ENCODE measurements around the gene EN1.

EN1 gene

DNA sequence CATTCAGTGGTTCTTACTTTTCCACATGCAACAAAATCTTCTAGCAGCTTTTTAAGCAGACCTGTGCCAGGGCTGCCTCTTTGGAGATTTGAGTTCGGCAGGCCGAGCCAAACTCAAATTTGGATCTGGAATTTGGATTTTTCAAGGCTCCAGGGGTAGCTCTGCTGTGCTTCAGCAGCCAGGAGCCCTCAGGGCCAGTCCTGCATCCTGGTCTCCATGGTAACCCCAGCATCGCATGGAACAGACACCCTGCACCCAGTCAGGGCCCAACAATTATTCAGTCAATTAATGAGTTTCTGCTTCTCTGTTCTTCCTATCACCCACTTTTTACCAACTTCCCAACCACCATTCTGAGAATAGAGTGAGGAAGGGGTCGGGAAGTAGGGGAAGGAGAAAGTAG, 30.0 kb downstream of the EN1 start:
- DNase-seq (ENCODE audit: low read depth) = no peak

DNA sequence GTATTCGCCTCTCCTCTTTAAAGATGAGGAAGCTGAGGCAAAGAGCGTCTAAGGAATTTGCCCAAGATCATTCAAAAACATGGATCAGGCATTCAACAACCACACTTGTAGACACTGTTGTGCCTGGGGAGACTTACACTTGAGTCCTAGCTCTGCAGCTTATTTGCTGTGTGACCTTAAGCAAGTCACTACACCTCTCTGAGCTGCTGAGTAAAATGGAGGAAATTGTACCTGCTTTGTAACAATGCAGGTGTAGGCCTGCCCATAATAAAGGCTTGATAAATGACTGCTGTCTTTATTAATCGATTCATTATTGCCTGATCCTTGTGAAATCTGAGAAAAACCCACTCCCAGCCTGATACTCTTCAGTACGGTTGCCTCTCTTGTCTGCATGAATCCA, 30.8 kb downstream of the EN1 start:
- DNase-seq (ENCODE audit: low read depth) = no peak

DNA sequence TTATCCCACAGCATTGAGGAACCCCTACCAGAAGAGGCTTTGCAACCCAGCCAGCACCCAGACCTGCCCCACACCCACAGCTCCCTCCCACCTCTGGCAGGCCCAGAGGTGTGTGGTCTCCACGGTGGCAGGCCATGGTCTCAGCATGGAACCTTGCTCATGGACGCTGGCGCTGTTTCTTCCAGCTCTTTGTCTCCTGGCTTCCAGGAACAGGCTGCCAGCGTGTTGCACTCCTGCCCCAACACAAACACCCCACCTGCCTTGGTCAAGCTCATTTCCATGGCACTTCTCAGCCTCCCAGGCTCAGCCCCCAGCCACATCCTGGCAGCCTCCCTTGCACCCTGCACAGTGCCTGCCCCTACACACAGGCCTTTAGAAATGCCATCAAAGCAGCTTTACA, 31.7 kb downstream of the EN1 start:
- DNase-seq (ENCODE audit: low read depth) = no peak

DNA sequence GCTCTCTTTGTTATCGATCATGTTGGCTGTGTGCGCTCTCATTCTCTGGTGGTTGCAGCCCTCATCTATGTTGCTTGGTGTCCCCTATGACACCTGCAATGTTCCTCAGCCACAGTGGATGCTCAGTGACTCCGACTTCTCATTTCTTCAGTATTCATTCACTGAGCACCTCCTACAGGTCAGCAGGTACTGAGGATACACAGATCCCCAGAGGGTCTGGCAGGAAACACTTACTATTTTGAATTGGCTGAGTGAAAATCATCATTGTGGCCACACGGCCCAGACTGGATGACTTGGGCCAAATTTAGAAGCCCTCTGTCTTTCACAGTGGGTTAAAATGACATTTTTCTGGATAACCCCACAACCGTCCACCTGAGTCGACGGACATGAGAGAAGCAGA, 32.1 kb downstream of the EN1 start:
- no peak for DNase-seq (ENCODE audit: low read depth)

DNA sequence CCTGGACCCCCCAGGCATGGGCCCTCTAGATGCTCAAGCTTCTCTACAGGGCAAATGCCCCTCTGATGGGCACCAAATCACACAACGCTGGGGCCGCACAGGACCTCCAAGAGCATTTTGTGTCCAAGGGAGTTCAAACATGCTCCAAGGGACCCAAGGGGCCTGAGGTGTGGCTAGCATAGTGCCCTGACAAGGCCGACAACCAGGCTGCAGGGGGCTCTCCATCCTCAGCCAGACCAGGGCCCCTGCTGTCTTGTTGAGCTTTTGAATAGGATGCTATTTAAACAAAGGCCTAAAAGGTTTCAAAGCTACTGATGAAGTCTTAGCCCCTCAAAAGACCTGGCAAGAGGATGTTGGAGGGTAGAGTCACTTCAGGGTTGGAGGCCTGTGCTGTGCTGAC, 33.1 kb downstream of the EN1 start:
- no peak for DNase-seq (ENCODE audit: low read depth)

DNA sequence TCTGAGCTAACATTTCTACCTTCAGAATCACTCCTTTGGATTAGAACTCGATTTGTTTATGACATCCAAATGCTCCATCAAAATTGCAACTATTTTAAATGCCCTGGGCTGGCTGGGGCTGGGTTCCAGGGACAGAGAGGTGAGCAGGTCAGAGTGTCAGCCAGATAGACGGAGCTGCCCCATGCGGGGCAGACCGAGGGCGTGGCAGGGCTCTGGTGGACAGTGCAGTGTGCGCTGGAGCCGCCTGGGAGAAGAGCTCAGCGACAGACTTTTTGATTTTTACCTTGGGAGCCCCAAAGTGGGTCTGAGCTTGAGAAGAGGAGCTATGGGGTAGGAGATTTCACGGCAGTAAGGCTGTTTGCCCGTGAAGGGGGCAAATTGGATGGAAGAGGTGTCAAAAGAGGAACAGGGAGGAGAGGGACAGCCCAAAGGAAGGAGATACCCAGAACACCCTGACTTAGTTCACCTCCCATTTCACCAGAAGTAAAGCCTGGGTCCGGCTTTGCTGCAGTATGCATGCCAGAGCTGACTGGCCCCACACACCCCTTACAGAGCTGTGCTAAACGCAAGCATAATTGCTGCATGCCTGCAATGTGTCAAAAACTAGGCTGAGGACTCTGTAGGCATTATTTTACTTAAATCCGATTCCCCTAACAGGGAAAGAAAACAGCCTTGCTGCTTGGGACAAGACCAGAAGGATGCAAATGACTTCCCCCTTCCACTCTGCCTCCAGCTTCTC, 33.7 kb downstream of the EN1 start:
- no peak for DNase-seq (ENCODE audit: low read depth)

DNA sequence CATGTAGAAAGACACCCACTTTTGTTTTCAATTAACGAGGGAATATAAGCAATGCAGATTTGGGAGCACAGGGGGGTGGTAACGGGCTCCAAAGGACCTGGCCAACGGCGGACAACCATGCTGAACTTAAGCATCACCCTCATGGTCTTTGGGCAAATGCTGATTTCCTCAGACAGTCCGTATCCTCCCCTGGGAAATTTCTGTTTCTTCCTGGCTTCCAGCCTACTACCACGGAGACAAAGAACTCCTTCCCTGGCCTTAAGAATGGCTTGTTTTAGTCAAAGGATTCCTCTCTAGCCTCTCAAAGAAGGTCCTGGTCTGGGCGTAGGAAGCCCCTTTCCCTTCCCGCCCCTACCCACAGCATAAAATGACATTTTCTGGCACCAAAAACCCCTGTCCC, 34.3 kb downstream of the EN1 start:
- DNase-seq (ENCODE audit: low read depth) = no peak

DNA sequence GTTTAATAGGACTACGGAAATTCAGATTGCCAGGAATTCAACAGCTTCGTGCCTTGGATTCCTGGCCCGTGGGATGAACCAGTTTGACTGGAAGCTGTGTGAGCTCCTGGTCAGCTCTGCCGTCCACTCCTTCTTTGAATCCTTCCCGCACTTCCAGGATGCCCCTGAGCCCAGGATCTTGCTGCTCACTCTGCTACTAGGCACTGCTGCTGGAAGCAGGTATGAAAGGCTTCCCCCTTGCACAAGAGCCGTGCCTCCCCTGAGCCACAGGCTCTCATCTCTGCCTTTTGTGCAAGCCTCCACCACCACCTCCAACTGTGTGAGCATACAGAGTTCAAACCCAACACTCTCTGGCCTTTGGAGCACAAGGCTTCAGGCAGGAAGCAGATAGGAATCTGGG, 34.9 kb downstream of the EN1 start:
- DNase-seq (ENCODE audit: low read depth) = no peak

DNA sequence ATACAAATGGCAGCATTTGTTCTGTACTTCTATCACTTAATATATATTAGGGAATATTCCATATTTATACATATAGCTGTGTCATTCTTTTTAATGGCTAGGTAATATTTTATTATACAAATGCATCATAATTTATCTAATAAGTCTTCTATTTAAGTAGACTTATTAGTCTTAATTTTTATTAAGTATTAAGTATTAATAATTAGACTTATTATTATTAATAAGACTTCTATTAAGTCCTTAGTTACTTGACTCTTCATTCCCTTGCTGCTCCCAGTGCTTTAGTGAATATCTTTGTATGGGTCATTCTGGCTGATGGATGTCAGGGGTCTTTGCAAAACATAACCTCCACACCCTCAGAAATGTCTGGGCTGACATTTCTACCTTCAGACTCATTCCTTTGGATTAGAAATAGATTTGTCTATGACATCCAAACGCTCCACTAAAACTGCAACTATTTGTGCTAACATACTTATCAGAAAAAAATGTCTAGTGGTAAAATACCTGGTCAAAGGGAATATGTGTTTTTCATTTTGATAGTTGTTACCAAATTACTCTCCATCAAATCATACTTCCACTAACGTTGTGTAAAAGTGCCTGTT, 35.8 kb downstream of the EN1 start:
- DNase-seq (ENCODE audit: low read depth) = no peak

DNA sequence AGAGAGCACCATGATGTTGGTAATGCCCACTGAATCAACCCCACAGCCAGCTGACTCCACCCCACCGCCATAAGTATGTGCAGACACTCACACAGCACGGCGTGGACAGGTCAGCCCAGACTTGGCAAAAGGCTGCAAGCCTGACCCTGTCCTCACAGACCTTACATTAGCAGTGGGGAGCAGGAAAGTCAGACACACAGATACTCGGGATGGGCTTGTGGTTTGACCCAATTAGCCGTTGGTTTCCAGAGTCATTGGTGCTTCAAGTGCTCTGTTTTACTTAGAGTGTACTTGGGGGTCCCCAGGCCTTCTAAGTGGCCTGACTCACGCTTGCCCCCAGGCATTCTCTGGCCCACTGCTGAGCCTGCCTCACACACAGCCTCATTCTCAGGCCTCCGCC, 36.7 kb downstream of the EN1 start:
- no peak for DNase-seq (ENCODE audit: low read depth)

DNA sequence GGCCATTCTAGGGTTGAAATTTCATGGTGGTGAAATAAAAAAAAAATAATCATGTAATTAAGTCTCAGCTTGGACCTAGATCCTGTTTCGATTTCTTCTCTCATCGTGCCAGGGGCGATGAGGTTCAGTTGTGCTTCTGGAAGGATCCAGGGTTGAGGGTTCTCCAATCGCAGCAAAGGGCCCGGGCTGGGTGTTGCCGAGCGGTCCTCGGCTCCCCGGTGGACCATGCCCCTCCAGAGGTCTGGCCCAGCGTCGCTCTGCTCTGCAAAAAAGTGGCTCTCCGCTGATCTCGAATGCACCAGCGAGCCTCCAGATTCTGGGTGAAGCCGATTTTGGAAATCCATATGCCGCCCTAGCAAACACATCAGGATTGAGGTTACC, 39.0 kb downstream of the EN1 start:
- no peak for DNase-seq (ENCODE audit: low read depth)

DNA sequence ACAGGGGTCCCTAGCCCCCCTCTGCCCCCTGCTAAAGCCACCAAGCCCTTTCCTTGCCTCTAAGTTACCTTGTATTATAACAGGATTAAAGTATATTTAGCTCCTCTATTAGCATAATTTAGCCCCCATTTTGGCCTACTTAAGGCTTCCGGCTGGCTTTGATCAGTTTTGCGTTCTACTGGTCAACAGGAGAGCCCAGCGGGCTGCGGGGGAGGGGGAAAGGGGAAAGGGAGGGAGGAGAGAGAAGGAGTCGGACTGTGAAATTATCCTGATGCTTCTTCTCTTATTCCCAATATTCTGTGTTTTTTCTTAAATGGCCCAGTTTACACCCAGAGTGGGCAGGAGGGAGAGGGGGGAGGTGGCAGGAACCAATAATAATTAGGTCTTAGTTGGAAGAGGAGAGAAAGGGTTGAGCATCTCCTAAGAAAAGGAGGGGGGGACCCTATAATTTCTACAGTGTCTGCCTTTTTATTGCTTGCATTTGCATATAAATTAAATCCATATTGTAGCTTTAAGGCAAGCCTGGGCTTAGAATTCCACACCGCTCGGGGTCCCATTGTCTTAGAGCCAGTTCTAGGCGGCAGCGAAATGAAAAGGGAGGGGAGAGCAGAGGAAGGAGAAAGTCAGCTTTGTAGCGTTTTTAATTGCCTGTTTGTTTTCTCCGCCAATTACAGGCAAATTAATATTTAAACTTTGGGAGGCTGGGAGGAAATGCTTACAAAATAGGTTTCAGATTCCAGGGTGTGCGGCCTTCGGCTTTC, 39.6 kb downstream of the EN1 start:
- DNase-seq (ENCODE audit: low read depth) = no peak

DNA sequence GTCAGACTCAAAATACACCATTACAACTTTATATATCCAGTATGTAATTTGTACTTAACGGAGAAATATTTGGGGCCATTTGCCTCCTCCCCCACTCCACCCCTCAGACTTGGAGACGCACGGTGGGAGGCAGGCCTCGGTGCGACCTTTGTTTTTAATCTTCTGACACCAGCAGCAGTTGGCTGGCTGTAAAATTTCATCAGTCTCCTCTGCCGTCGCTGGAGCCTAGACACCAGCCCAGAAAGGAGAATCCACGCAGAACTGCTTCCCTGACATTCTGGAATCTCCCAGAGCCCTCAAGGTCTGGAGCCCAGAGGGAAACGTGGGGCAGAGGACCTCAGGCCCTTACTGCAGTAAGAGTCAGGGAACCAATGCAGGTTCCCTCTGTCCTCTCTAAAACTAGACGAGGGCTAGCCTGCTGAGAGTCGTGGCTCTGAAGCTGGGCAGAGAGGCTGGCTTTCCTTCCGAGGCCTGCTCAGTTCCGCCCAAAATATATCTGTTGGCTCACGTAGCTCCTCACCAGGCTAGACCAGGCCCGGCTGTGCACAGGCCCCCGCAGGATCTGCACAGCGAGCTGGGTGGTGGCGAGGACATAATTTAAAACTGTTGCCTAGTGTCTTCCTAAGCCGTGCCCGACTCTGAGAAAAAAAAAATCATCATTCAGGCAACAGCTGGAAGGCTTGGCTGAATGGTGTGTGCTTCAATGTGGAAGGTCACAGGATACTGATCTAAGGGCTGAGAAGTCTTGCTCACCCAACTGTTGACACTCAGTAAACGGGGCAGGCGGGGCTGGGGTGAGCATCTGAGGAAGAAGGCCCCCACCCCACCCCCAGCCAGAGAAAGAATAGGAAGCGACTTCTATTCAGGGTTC, 40.4 kb downstream of the EN1 start:
- DNase-seq (ENCODE audit: low read depth) = no peak

DNA sequence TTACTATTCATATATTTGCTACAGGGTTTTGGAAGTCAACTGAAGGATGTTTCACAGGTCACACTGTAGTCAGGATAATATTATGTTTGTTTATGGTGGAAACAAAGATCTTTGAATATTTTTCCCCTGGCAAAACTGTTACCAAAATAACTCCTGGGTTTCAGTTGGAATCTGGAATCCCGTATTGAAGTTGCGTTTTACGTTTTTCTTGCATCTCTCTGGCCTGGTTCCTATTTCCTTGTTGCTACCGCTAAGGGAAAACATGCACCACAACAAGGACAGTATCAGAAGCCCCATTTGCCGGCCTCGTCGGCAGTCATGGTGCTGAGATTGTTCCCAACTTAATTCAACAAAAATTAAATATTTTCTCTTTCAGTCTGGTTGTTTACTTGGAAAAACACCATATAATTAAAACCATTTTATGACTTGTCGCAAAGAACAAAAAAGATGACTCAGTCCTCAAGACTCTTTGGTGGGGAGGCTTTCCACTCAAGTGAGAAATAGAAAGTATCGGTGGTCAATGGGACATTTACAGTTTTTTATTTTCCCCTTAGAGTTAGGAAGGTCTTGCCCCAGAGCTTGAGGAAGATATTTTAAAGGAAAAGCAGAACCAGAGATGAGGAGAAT, 42.3 kb downstream of the EN1 start:
- no peak for DNase-seq (ENCODE audit: low read depth)

DNA sequence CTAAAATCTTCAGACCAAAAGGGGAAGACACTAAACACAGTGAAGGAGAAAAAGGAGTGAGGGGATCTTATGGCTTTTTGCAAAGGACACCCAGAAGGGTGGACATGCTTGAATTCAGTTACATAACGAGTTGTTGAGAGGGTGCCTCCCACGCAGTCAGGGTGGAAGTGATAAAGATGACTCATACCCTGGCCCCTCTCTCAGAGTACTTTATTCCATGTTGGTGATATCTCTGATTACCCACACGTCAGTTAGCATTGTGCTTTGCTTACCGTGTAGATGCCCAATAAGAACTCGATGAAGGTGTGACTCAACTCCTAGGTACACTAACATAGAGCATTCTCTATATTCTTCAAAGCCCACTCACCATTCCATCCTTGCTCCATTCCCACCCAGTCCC, 44.4 kb downstream of the EN1 start:
- no peak for DNase-seq (ENCODE audit: low read depth)

DNA sequence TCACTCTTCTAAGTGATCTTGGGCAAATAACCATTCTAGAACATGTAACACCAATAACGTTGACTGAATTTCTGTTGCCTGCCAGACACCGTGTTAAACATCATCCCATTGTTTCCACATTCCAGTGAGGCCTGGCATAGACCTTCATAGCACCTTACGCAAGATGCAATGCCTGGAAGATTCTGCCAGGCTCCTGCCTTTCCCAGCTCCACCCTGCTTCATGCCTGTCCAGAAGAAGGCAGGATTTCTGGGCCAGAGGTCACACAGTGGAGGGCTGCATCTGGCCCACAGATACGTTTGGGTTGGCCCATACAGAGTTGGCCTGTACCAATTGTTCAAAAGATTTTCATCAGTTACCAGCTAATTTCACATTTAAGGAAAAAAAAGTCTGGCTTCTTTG, 46.3 kb downstream of the EN1 start:
- DNase-seq (ENCODE audit: low read depth) = no peak

DNA sequence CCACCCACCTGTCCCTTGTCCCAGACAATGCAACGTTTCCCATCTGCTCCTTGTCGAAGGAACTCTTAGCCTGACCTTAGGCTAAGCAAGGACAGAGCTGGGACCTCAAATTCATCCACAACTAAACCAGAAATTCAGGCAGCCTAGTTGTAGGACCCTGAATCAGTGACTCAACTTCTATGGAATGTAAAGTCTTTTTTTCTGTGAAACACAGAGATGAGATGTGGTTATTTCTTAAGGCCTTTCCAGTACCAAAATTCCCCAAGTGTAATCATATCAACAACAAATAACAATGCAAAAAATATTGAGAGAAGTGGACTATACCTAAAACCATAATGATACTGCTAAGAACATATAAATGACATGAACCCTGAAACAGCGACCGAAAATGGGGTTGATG, 46.7 kb downstream of the EN1 start:
- no peak for DNase-seq (ENCODE audit: low read depth)

DNA sequence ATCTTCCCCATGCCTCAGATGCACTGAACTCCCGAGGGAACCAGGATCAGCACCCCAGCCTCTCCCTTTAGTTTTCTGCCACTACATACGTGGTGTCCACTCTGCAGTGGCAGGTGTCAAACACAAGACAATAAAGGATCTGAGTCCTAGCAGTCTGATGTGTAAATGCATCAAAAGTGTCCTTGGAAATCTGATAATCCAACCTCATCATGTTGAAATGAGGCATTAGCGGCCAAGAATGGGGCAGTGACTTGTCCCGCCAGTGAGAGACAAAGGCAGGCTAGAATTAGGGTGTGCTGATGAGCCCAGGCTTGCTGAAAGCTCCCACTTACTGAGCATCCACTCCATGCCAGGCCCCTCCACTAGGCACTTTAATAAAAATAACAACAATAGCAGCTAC, 52.9 kb downstream of the EN1 start:
- DNase-seq (ENCODE audit: low read depth) = no peak

Data from fibroblast of the conjunctiva (primary cell).